ENCODE measurements around the gene RGS14.

DNA sequence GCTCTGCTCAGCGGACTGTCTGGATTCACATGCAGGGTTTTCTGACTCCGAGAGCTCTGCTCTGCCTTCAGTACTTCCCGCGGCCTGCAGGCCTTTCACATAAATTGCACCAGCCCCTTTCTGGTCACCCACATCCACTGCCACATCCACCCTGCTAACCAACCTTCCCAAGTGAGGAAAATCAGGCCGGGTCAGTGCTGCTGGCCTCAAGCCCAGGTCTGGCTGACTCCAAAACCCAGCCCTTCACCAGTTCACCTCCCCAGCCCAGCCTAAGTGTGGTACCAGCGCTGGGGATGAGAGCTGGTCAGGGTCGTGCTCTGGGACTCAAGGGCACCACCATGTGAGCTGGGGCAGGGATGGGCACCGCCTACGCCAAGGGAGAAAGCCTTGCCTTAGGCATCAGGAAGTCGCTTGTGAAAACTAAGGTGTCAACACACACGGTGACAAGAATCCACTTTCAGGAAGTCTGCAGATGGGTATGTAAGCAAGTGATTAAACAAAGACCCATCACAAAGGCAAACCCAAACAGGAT, 18.6 kb upstream of the RGS14 start:
- TF ChIP-seq, protein P1, sequence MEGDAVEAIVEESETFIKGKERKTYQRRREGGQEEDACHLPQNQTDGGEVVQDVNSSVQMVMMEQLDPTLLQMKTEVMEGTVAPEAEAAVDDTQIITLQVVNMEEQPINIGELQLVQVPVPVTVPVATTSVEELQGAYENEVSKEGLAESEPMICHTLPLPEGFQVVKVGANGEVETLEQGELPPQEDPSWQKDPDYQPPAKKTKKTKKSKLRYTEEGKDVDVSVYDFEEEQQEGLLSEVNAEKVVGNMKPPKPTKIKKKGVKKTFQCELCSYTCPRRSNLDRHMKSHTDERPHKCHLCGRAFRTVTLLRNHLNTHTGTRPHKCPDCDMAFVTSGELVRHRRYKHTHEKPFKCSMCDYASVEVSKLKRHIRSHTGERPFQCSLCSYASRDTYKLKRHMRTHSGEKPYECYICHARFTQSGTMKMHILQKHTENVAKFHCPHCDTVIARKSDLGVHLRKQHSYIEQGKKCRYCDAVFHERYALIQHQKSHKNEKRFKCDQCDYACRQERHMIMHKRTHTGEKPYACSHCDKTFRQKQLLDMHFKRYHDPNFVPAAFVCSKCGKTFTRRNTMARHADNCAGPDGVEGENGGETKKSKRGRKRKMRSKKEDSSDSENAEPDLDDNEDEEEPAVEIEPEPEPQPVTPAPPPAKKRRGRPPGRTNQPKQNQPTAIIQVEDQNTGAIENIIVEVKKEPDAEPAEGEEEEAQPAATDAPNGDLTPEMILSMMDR (conservative IDR thresholded peaks at IDR 0.05; ENCODE audit: low read length) = no peak
- TF ChIP-seq EZH2phosphoT487 (IDR thresholded peaks at IDR 0.05; ENCODE audit: borderline replicate concordance) = no peak
